Measurements from ENCODE around the gene MFSD8. TPM values are rescaled to one million over a fixed set of nuclear protein-coding genes. Genes with fewer than 3 reads are reported as not detected.

The MFSD8 gene
- total RNA-seq, 1 experiment from 2014 or later: 24.0 TPM

DNA sequence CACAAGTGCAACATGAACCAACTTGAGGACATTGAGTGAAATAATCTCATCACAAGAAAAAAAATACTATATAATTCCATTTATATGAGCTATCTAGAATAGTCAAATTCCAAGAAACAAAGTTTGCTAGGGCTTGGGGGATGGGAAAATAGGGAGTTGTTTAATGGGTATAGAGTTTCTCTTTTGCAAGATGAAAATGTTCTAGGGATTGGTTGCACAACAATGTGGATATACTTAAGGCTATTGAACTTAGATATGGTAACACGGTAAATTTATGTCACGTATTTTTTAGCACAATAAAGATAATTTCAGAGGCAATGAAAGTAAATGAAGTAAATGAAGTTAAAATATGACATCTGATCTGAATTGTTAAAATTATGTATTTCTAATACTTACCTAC, 7.9 kb downstream of the MFSD8 start:
- no peak overlapping the region for H3T11ph ChIP-seq (ENCODE audit: low read length)
- H3K9me3 Mint-ChIP-seq: no peaks in the 10 kb centered on the region
- no peak overlapping the region for H3K27ac ChIP-seq (ENCODE audit: insufficient read length, low read depth, low read length)
- no peaks in the 10 kb centered on the region for H3K9me3 ChIP-seq (ENCODE audit: control insufficient read depth, low read depth, low read length)
- H2BK20ac ChIP-seq (ENCODE audit: low read depth, low read length, poor library complexity, severe bottlenecking): no peak overlapping the region
- no peak overlapping the region for H3K56ac ChIP-seq (ENCODE audit: insufficient read length, low read depth, low read length)
- no peak overlapping the region for H2BK15ac ChIP-seq (ENCODE audit: low read depth, low read length)
- no peaks in the 10 kb centered on the region for H3K27me3 Mint-ChIP-seq (ENCODE audit: low read depth)
- H3K4me1 Mint-ChIP-seq: peaks cover 0 to 2% of the 10 kb centered on the region in 2 experiments; a peak in 1 of 4 replicates
- WGBS (ENCODE audit: extremely low coverage, insufficient read length, low lambda C conversion rate): no CpG with 5 or more reads among the region's 2 CpGs
- H3K4me3 Mint-ChIP-seq: no peak overlapping the region
- H3K23me2 ChIP-seq (ENCODE audit: insufficient read length, low read depth, low read length, poor library complexity, severe bottlenecking): no peaks in the 10 kb centered on the region
- no peak overlapping the region for H3K4me2 ChIP-seq (ENCODE audit: insufficient read depth, insufficient read length, low read length)
- no peak overlapping the region for H3K23ac ChIP-seq (ENCODE audit: insufficient read length, low read depth, low read length)
- H3K9ac ChIP-seq (ENCODE audit: extremely low read depth, insufficient read length, low read length): no peak overlapping the region
- no peak overlapping the region for H2AK5ac ChIP-seq (ENCODE audit: insufficient read length, low read length)
- H4K20me1 ChIP-seq (ENCODE audit: control insufficient read depth, insufficient read depth, insufficient read length): no peaks in the 10 kb centered on the region
- H3K27me3 ChIP-seq (ENCODE audit: insufficient read depth, low read length): no peaks in the 10 kb centered on the region
- no peak for TF ChIP-seq CTCF (conservative IDR thresholded peaks at IDR 0.05)
- H3K4ac ChIP-seq (ENCODE audit: low read depth, low read length): no peak overlapping the region
- H3K18ac ChIP-seq (ENCODE audit: insufficient read length, low read depth, low read length): no peak overlapping the region
- H3K79me2 ChIP-seq (ENCODE audit: insufficient read depth, low read length): no peaks in the 10 kb centered on the region
- H4K8ac ChIP-seq (replicated peaks; ENCODE audit: insufficient read length, low read depth, low read length): no peak overlapping the region
- H2BK12ac ChIP-seq (ENCODE audit: insufficient read length, low read depth, low read length): no peak overlapping the region
- no peak overlapping the region for H3K14ac ChIP-seq (ENCODE audit: insufficient read depth, low read length)
- H4K91ac ChIP-seq (ENCODE audit: insufficient read length, low read depth, low read length): no peak overlapping the region
- peaks cover 2 to 23% (median 11%) of the 10 kb centered on the region in 3 experiments; a peak in 5 of 7 replicates for H3K36me3 Mint-ChIP-seq (ENCODE audit: insufficient read depth in 1 of 3, low read depth in 3 of 3)
- peaks cover 5% of the 10 kb centered on the region for H3K79me1 ChIP-seq (ENCODE audit: insufficient read depth, low read depth, low read length, poor library complexity, severe bottlenecking)
- no peak overlapping the region for H3K27ac Mint-ChIP-seq
- H4K5ac ChIP-seq (ENCODE audit: insufficient read length, low read depth, low read length): no peak overlapping the region
- no peaks in the 10 kb centered on the region for H3K4me1 ChIP-seq (ENCODE audit: insufficient read depth, low read length)
- no peak for DNase-seq
- no peak overlapping the region for H2BK120ac ChIP-seq (ENCODE audit: low read depth, low read length, poor library complexity, severe bottlenecking)
- H2BK5ac ChIP-seq (ENCODE audit: insufficient read length, low read length): no peak overlapping the region
- no peak overlapping the region for H2AFZ ChIP-seq (ENCODE audit: low read length)

Measured in H9 (cell line).